GM23338 (cell line): ENCODE data around the gene SHISA9. TPM values are rescaled to one million over a fixed set of nuclear protein-coding genes. Genes with fewer than 3 reads are reported as not detected.

Experiments used
- ATAC-seq: fragments of 200-7000 bp; cut with Tn5 transposase; 3 replicates; pipeline ENCODE4 v1.9.1; 2020
- DNase-seq: peaks from one replicate; pipeline ENCODE4 v3.0.0-alpha.2; 2015; ENCODE audit warnings: low spot score
- H2AFZ ChIP-seq: fragments of 200-600 bp; sonication (generic); 2 replicates; pipeline ENCODE4 v1.8.0; 2016; ENCODE audit warnings: antibody characterized with exemption, mild to moderate bottlenecking, moderate library complexity
- H3F3A ChIP-seq: fragments of 200-600 bp; sonication (generic); replicated peaks from 2 replicates; pipeline ENCODE4 v1.8.0; 2017; ENCODE audit warnings: antibody characterized with exemption, mixed run types, low read depth
- H3K27ac ChIP-seq: fragments of 200-600 bp; sonication (generic); 2 replicates; pipeline ENCODE4 v1.6.1; 2016; ENCODE audit warnings: low read depth
- H3K27me3 ChIP-seq: fragments of 200-600 bp; sonication (generic); 2 replicates; pipeline ENCODE4 v1.8.0; 2016; ENCODE audit warnings: mild to moderate bottlenecking, mixed run types, moderate library complexity; ENCODE audit not compliant: insufficient read depth
- H3K36me3 ChIP-seq: fragments of 200-600 bp; sonication (generic); 2 replicates; pipeline ENCODE4 v1.8.0; 2016; ENCODE audit warnings: mild to moderate bottlenecking; ENCODE audit not compliant: insufficient read depth
- H3K4me1 ChIP-seq: fragments of 200-600 bp; sonication (generic); 2 replicates; pipeline ENCODE4 v1.8.0; 2016; ENCODE audit warnings: mild to moderate bottlenecking, moderate library complexity; ENCODE audit not compliant: insufficient read depth
- H3K4me2 ChIP-seq: fragments of 200-600 bp; sonication (generic); 2 replicates; pipeline ENCODE4 v1.7.1; 2017; ENCODE audit warnings: mixed run types
- H3K4me3 ChIP-seq: fragments of 200-600 bp; sonication (generic); 2 replicates; pipeline ENCODE4 v1.6.1; 2016; ENCODE audit warnings: mixed run types
- H3K79me2 ChIP-seq: fragments of 200-600 bp; sonication (generic); replicated peaks from 2 replicates; pipeline ENCODE4 v1.8.0; 2017; ENCODE audit warnings: mild to moderate bottlenecking; ENCODE audit not compliant: insufficient read depth
- H3K9me2 ChIP-seq: fragments of 200-600 bp; sonication (generic); 2 replicates; pipeline ENCODE4 v1.8.0; 2017; ENCODE audit not compliant: insufficient read depth
- H4K20me1 ChIP-seq: fragments of 200-600 bp; sonication (generic); replicated peaks from 2 replicates; pipeline ENCODE4 v1.8.0; 2017; ENCODE audit warnings: mild to moderate bottlenecking; ENCODE audit not compliant: insufficient read depth
- H3K27ac Mint-ChIP-seq: 2 replicates; pipeline ENCODE4 v1.8.0; 2020; ENCODE audit warnings: inconsistent platforms, mild to moderate bottlenecking, moderate library complexity, mixed read lengths
- H3K27me3 Mint-ChIP-seq: 3 replicates; pipeline ENCODE4 v1.8.0; 2022; ENCODE audit warnings: low read depth, mild to moderate bottlenecking, moderate library complexity, mixed read lengths, inconsistent platforms; ENCODE audit not compliant: insufficient read depth, poor library complexity
- H3K36me3 Mint-ChIP-seq: 3 replicates; pipeline ENCODE4 v1.8.0; 2021; ENCODE audit warnings: low read depth, mild to moderate bottlenecking, inconsistent platforms, moderate library complexity, mixed read lengths
- H3K4me1 Mint-ChIP-seq: 3 replicates; pipeline ENCODE4 v1.8.0; 2020; ENCODE audit warnings: mild to moderate bottlenecking, inconsistent platforms, mixed read lengths
- H3K4me3 Mint-ChIP-seq: 3 replicates; pipeline ENCODE4 v1.8.0; 2021; ENCODE audit warnings: moderate library complexity, mild to moderate bottlenecking, inconsistent platforms, mixed read lengths
- H3K9me3 Mint-ChIP-seq: 3 replicates; pipeline ENCODE4 v1.8.0; 2020; ENCODE audit warnings: moderate library complexity, mild to moderate bottlenecking, inconsistent platforms, mixed read lengths
- EZH2 ChIP-seq: fragments of 200-600 bp; sonication (generic); IDR thresholded peaks from one replicate; pipeline ENCODE4 v1.8.0; 2017; ENCODE audit warnings: antibody characterized with exemption, mild to moderate bottlenecking, low read depth; ENCODE audit not compliant: unreplicated experiment
- NANOG ChIP-seq: IDR thresholded peaks from 2 replicates; pipeline ENCODE4 v1.6.1; 2016; ENCODE audit warnings: antibody characterized with exemption, borderline replicate concordance
- POLR2AphosphoS5 ChIP-seq: IDR thresholded peaks from 2 replicates; pipeline ENCODE4 v1.6.1; 2016; ENCODE audit warnings: antibody characterized with exemption, low read depth
- REST ChIP-seq: IDR thresholded peaks from one replicate; pipeline ENCODE4 v1.6.1; 2018; ENCODE audit warnings: antibody characterized with exemption; ENCODE audit not compliant: unreplicated experiment
- STAT1 ChIP-seq: IDR thresholded peaks from one replicate; pipeline ENCODE4 v1.6.1; 2016; ENCODE audit warnings: antibody characterized with exemption; ENCODE audit not compliant: unreplicated experiment
- ZNF331 ChIP-seq: fragments of 250-450 bp; sonication (Bioruptor Pico); IDR thresholded peaks from 2 replicates; pipeline ENCODE4 v1.5.0; 2020; ENCODE audit warnings: low read depth, mild to moderate bottlenecking, moderate library complexity
- polyA plus RNA-seq: library from polyadenylated mRNA; unstranded; fragments of >200 nt; fragmentation: Nextera tagmentation; extraction: Ambion mirVana; gene quantifications from 2 replicates; pipeline ENCODE4 v1.2.1, GENCODE V29; 2016
- total RNA-seq: library from RNA; depleted of rRNA; stranded (reverse); fragments of >200 nt; shearing (Covaris generic); gene quantifications from 2 replicates; pipeline ENCODE4 v1.2.3, GENCODE V29; 2014
- TF ChIP-seq, protein P1 (sequence below): fragments of 250-450 bp; sonication (Bioruptor Pico); IDR thresholded peaks from 2 replicates; pipeline ENCODE4 v1.5.0; 2020; ENCODE audit warnings: mild to moderate bottlenecking, moderate library complexity

SHISA9 gene
- total and polyA plus RNA-seq, 2 experiments from 2014 or later, result 10.4 to 45.6 TPM

- DNase-seq (no peak), ATAC-seq (no peak)
- Histone ChIP-seq H3K36me3 (no peaks in the 10 kb centered on the region), H3K79me2 (peaks cover 42% of the 10 kb centered on the region), H3K9me2 (peaks cover 31% of the 10 kb centered on the region), H3K4me1 (peaks cover 23% of the 10 kb centered on the region), H4K20me1 (no peaks in the 10 kb centered on the region), H3F3A (no peaks in the 10 kb centered on the region), H3K27ac (peak overlapping the region; percentile 42; the same call in 1 of the 2 replicates), H3K4me2 (no peak overlapping the region), H2AFZ (no peak overlapping the region), H3K27me3 (no peaks in the 10 kb centered on the region), H3K4me3 (no peak overlapping the region)
- no peak for TF ChIP-seq POLR2AphosphoS5
- TF ChIP-seq, protein P1, sequence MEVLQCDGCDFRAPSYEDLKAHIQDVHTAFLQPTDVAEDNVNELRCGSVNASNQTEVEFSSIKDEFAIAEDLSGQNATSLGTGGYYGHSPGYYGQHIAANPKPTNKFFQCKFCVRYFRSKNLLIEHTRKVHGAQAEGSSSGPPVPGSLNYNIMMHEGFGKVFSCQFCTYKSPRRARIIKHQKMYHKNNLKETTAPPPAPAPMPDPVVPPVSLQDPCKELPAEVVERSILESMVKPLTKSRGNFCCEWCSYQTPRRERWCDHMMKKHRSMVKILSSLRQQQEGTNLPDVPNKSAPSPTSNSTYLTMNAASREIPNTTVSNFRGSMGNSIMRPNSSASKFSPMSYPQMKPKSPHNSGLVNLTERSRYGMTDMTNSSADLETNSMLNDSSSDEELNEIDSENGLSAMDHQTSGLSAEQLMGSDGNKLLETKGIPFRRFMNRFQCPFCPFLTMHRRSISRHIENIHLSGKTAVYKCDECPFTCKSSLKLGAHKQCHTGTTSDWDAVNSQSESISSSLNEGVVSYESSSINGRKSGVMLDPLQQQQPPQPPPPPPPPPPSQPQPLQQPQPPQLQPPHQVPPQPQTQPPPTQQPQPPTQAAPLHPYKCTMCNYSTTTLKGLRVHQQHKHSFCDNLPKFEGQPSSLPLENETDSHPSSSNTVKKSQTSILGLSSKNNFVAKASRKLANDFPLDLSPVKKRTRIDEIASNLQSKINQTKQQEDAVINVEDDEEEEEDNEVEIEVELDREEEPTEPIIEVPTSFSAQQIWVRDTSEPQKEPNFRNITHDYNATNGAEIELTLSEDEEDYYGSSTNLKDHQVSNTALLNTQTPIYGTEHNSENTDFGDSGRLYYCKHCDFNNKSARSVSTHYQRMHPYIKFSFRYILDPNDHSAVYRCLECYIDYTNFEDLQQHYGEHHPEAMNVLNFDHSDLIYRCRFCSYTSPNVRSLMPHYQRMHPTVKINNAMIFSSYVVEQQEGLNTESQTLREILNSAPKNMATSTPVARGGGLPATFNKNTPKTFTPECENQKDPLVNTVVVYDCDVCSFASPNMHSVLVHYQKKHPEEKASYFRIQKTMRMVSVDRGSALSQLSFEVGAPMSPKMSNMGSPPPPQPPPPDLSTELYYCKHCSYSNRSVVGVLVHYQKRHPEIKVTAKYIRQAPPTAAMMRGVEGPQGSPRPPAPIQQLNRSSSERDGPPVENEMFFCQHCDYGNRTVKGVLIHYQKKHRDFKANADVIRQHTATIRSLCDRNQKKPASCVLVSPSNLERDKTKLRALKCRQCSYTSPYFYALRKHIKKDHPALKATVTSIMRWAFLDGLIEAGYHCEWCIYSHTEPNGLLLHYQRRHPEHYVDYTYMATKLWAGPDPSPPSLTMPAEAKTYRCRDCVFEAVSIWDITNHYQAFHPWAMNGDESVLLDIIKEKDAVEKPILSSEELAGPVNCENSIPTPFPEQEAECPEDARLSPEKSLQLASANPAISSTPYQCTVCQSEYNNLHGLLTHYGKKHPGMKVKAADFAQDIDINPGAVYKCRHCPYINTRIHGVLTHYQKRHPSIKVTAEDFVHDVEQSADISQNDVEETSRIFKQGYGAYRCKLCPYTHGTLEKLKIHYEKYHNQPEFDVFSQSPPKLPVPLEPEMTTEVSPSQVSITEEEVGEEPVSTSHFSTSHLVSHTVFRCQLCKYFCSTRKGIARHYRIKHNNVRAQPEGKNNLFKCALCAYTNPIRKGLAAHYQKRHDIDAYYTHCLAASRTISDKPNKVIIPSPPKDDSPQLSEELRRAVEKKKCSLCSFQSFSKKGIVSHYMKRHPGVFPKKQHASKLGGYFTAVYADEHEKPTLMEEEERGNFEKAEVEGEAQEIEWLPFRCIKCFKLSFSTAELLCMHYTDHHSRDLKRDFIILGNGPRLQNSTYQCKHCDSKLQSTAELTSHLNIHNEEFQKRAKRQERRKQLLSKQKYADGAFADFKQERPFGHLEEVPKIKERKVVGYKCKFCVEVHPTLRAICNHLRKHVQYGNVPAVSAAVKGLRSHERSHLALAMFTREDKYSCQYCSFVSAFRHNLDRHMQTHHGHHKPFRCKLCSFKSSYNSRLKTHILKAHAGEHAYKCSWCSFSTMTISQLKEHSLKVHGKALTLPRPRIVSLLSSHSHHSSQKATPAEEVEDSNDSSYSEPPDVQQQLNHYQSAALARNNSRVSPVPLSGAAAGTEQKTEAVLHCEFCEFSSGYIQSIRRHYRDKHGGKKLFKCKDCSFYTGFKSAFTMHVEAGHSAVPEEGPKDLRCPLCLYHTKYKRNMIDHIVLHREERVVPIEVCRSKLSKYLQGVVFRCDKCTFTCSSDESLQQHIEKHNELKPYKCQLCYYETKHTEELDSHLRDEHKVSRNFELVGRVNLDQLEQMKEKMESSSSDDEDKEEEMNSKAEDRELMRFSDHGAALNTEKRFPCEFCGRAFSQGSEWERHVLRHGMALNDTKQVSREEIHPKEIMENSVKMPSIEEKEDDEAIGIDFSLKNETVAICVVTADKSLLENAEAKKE, result no peak
- no peak for TF ChIP-seq NANOG
- no peak for TF ChIP-seq STAT1
- TF ChIP-seq ZNF331 (CRISPR knock-in tag), result no peak
- no peak for TF ChIP-seq EZH2
- Mint-ChIP-seq H3K4me1 (peaks cover 35% of the 10 kb centered on the region), H3K27ac (no peak overlapping the region), H3K27me3 (peaks cover 5% of the 10 kb centered on the region), H3K4me3 (no peak overlapping the region), H3K9me3 (no peaks in the 10 kb centered on the region), H3K36me3 (no peaks in the 10 kb centered on the region)
These were observed 179.1 kb downstream of the SHISA9 start for GRCh38 chr16:13080531-13080930.

DNA sequence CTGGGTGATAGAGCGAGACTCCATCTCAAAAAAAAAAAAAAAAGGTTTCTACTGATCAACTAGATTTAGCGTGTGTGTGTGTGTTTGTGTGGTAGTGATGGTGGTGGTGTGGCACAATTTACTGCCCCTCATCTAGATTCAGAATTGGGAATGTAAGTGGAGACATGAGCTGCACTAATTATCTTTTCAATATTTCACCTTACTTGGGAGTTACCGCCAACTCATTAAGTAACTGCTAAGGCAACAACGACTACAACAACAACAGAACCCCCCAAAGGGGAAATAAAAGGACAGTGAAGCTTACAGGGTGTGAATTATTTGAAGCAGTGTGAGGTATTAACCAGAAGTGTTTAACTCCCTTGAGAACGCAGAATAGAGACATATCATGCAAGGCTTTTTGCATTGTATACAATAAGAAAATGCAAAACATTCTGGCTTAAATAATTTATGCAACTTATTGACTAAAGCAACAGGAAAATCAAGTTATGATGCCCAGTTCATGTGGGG is 180.5 kb downstream of the SHISA9 start:
- Histone ChIP-seq H3K79me2 (peaks cover 43% of the 10 kb centered on the region), H3K27ac (no peak overlapping the region), H3K27me3 (no peaks in the 10 kb centered on the region), H2AFZ (no peak overlapping the region), H4K20me1 (no peaks in the 10 kb centered on the region), H3K4me2 (no peak overlapping the region), H3K36me3 (no peaks in the 10 kb centered on the region), H3F3A (no peaks in the 10 kb centered on the region), H3K4me1 (peaks cover 23% of the 10 kb centered on the region), H3K4me3 (no peak overlapping the region), H3K9me2 (peaks cover 31% of the 10 kb centered on the region)
- Mint-ChIP-seq H3K27me3 (peaks cover 6% of the 10 kb centered on the region), H3K27ac (no peak overlapping the region), H3K36me3 (peaks cover 4% of the 10 kb centered on the region; the same call in 1 of the 3 replicates), H3K4me3 (no peak overlapping the region), H3K9me3 (peaks cover 3% of the 10 kb centered on the region; the same call in 1 of the 3 replicates), H3K4me1 (peaks cover 31% of the 10 kb centered on the region)
- DNase-seq (no peak), ATAC-seq (no peak)
- no peak for TF ChIP-seq REST
